Lung (tissue), 12 donors: ENCODE data around the gene FBLL1. TPM values are rescaled to one million over a fixed set of nuclear protein-coding genes. Genes with fewer than 3 reads are reported as not detected.
"Not testable (repeated sequence)": the region's sequence is repeated elsewhere in the genome, so short reads cannot be mapped to it uniquely, and the experiment has no call there.

Experiments used
- ATAC-seq: fragments of 200-7000 bp; cut with Tn5 transposase; one replicate; pipeline ENCODE4 v1.9.1; 2020; ENCODE audit warnings: moderate number of reproducible peaks; ENCODE audit not compliant: insufficient read depth, low FRiP score
- DNase-seq, 3 donors: peaks; one replicate each; pipeline ENCODE4 v3.0.0-alpha.2; 2013 to 2017
- H3K27ac ChIP-seq, 2 donors: one replicate each; pipeline ENCODE4 v1.5.1; 2013; ENCODE audit warnings: mild to moderate bottlenecking in 2 of 2, moderate library complexity in 2 of 2, control low read depth in 1 of 2, inconsistent platforms in 1 of 2, low read depth in 1 of 2, low read length in 1 of 2
- H3K27me3 ChIP-seq, 3 donors: one replicate each; pipeline ENCODE4 v1.5.1; 2013; ENCODE audit warnings: low read length in 2 of 3; ENCODE audit not compliant: control insufficient read depth in 3 of 3, insufficient read depth in 3 of 3
- H3K36me3 ChIP-seq, 4 donors: one replicate each; pipeline ENCODE4 v1.5.1; 2013; ENCODE audit warnings: low read length in 4 of 4, mild to moderate bottlenecking in 1 of 4, moderate library complexity in 1 of 4; ENCODE audit not compliant: control insufficient read depth in 4 of 4, insufficient read depth in 4 of 4
- H3K4me1 ChIP-seq, 5 donors: one replicate each; pipeline ENCODE4 v1.5.1; 2013; ENCODE audit warnings: low read length in 5 of 5, mild to moderate bottlenecking in 2 of 5, moderate library complexity in 1 of 5; ENCODE audit not compliant: control insufficient read depth in 5 of 5, insufficient read depth in 5 of 5
- H3K4me3 ChIP-seq: one replicate; pipeline ENCODE4 v1.5.1; 2013; ENCODE audit warnings: mild to moderate bottlenecking, control low read depth, moderate library complexity
- H3K9ac ChIP-seq, 2 donors: one replicate each; pipeline ENCODE4 v1.5.1; 2013; ENCODE audit warnings: low read length in 2 of 2, control low read depth in 1 of 2; ENCODE audit not compliant: insufficient read depth in 1 of 2
- H3K9me3 ChIP-seq, 4 donors: one replicate each; pipeline ENCODE4 v1.5.1; 2013; ENCODE audit warnings: low read length in 3 of 4, mild to moderate bottlenecking in 1 of 4, moderate library complexity in 1 of 4; ENCODE audit not compliant: control insufficient read depth in 4 of 4, insufficient read depth in 3 of 4
- WGBS, 2 donors: extraction: QIAGEN DNeasy Blood & Tissue Kit; methylation state at CpG; one replicate each; pipeline ENCODE4 v1.1.7; 2013; 5-methylcytosine and 5-hydroxymethylcytosine counted together
- polyA plus RNA-seq, 2 donors: library from polyadenylated mRNA; stranded (reverse); fragments of 200-250 nt; gene quantifications; one replicate each; pipeline ENCODE4 v1.2.1, GENCODE V29; 2013
- total RNA-seq, 2 donors: library from RNA; depleted of rRNA in 1 of 2; stranded (reverse); fragments of >200 nt in 1 of 2; gene quantifications; one replicate each; pipeline ENCODE4 v1.2.1, GENCODE V29; 2014 to 2021
- TF ChIP-seq, protein P1 (sequence below): IDR thresholded peaks from 2 replicates; pipeline ENCODE4 v1.5.1; 2012; ENCODE audit warnings: mild to moderate bottlenecking; ENCODE audit errors: control extremely low read depth, extremely low read depth
- donor health status: control.
- donor health status: control.
- donor health status: Bipolar disorder and iron deficiency.
- donor health status: healthy.
- donor health status: DM: yes; HTN: yes; CAD: no.

FBLL1 gene
- total and polyA plus RNA-seq, 4 donors: 0.18 to 1.1 (median 0.27) TPM

DNA sequence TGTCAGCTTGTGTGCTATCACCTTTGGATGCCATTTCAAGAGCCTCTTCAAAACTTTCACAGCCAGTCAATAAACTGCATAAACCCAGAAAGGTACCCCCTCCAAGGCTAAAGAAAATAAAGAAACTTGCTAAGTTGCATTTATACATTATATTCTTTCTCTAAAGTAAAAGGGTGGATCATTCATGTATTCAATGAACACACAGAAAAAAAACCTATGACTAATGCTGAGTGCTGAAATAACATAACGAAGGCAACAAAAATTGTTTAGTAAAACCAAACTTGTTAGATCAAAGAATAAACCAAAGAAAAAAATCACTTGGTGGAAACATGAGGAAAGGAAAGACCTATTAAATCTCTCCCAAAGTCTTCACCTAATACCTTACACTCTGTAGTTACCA is 34.9 kb downstream of the FBLL1 start:
- Histone ChIP-seq H3K27me3 (no peaks in the 10 kb centered on the region), H3K4me1 (peaks cover 0 to 7% (median 1%) of the 10 kb centered on the region in 5 donors), H3K4me3 (no peak overlapping the region), H3K36me3 (peaks cover 3 to 24% (median 19%) of the 10 kb centered on the region in 4 donors), H3K9ac (no peak overlapping the region), H3K27ac (no peak overlapping the region), H3K9me3 (no peaks in the 10 kb centered on the region)
- TF ChIP-seq, protein P1, sequence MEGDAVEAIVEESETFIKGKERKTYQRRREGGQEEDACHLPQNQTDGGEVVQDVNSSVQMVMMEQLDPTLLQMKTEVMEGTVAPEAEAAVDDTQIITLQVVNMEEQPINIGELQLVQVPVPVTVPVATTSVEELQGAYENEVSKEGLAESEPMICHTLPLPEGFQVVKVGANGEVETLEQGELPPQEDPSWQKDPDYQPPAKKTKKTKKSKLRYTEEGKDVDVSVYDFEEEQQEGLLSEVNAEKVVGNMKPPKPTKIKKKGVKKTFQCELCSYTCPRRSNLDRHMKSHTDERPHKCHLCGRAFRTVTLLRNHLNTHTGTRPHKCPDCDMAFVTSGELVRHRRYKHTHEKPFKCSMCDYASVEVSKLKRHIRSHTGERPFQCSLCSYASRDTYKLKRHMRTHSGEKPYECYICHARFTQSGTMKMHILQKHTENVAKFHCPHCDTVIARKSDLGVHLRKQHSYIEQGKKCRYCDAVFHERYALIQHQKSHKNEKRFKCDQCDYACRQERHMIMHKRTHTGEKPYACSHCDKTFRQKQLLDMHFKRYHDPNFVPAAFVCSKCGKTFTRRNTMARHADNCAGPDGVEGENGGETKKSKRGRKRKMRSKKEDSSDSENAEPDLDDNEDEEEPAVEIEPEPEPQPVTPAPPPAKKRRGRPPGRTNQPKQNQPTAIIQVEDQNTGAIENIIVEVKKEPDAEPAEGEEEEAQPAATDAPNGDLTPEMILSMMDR: no peak
- DNase-seq (no peak), ATAC-seq (no peak)
- 93 to 97% methylated on average over 1 of the region's 1 CpG for whole genome bisulfite sequencing, 2 donors

DNA sequence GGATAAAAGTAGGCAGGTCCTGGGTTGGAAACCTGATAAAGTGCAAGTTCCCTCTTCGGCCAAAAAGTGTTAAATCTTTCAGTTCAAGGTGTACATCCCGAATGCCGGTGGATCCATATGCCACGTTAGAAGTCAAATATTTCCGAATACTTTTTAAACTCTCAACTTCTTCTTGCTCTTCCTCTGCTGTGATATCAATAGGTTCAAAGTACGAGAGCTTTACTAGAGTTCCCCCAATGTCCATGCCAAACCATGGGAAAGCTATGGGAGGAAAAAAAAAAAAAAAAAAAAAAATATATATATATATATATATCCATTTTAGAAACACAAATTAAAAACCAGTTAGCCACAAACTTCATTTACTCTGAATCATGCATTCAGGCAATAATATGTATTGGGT is 39.6 kb downstream of the FBLL1 start:
- Histone ChIP-seq H3K27me3 (no peaks in the 10 kb centered on the region), H3K9ac (no peak overlapping the region), H3K4me1 (peaks cover 0 to 7% (median 0%) of the 10 kb centered on the region in 5 donors), H3K27ac (no peak overlapping the region), H3K9me3 (no peaks in the 10 kb centered on the region), H3K36me3 (peaks cover 2 to 13% (median 12%) of the 10 kb centered on the region in 4 donors), H3K4me3 (no peak overlapping the region)
- TF ChIP-seq, protein P1: no peak
- ATAC-seq (no peak), DNase-seq (no peak)
- 98 to 99% methylated on average over 6 of the region's 6 CpGs for WGBS, 2 donors

DNA sequence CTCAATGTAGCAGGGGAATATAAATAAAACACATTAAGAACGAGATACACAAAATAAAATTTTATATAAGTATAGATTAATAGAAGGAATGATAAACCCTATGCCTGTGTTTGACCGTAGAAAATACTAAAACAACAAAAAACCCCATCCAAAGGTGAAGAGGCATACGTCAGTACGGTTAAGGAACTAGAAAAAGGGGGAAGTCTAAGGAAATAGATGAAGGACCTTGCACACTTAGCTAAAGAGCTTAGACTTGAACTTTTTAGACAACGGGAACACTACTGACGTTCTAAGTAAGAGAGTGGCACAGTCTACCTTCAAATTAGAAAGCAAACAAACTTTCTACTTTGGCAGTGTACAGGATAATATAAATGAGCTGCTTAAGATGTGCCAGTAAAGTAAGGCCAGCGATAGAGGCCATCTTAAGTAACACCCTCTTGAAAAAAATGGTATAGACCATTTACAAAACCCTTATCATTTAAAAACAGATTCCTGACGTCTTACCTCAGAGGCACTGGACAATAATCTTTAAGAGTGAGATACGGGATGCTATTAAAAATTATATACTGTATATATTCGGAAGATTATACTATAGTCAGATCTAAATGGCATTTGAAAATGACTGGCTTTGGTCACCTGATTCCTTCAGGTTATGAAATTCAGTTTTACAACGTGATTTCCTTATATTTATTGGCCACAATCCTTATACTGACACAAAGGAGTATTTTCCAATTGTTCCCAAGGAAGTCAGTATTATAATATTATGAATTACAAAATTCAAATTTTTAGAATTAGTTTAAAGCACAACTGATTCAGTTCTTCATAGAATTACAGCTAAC is 41.6 kb downstream of the FBLL1 start:
- peaks cover 0 to 9% (median 0%) of the 10 kb centered on the region in 5 donors for H3K4me1 ChIP-seq
- 76 to 80% methylated on average over 11 of the region's 11 CpGs for WGBS, 2 donors

DNA sequence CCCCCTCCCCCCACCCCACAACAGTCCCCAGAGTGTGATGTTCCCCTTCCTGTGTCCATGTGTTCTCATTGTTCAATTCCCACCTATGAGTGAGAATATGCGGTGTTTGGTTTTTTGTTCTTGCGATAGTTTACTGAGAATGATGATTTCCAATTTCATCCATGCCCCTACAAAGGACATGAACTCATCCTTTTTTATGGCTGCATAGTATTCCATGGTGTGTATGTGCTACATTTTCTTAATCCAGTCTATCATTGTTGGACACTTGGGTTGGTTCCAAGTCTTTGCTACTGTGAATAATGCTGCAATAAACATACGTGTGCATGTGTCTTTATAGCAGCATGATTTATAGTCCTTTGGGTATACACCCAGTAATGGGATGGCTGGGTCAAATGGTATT is 44.6 kb downstream of the FBLL1 start:
- H3K27ac ChIP-seq, H3K27me3 ChIP-seq, ATAC-seq, H3K9ac ChIP-seq, H3K4me3 ChIP-seq, H3K9me3 ChIP-seq, DNase-seq, H3K36me3 ChIP-seq: not testable (repeated sequence)
- WGBS, 2 donors: 71 to 92% methylated on average over 1 of the region's 3 CpGs
- peaks cover 0 to 14% (median 6%) of the 10 kb centered on the region in 5 donors for H3K4me1 ChIP-seq

More for the DNA sequence above, 41.6 kb downstream of the FBLL1 start:
- TF ChIP-seq, protein P1: no peak
- Histone ChIP-seq H3K4me3 (no peak overlapping the region), H3K9ac (no peak overlapping the region), H3K27ac (no peak overlapping the region), H3K9me3 (no peaks in the 10 kb centered on the region), H3K27me3 (no peaks in the 10 kb centered on the region), H3K36me3 (peaks cover 1 to 8% (median 5%) of the 10 kb centered on the region in 4 donors)
- DNase-seq: no peak
- no peak for ATAC-seq

GRCh38 chr5:168574156-168574555 is 45.1 kb downstream of the FBLL1 start:
- peaks cover 0 to 14% (median 6%) of the 10 kb centered on the region in 5 donors for H3K4me1 ChIP-seq
- H3K4me3 ChIP-seq, DNase-seq, H3K9ac ChIP-seq, ATAC-seq, H3K27me3 ChIP-seq, H3K36me3 ChIP-seq, H3K27ac ChIP-seq, H3K9me3 ChIP-seq: not testable (repeated sequence)
- WGBS, 2 donors: 91 to 93% methylated on average over 1 of the region's 1 CpG
